Loucy (cell line): Measurements from ENCODE around the gene WT1.

Experiments
- H2AFZ ChIP-seq: fragments of 200-600 bp; sonication (generic); 2 replicates; pipeline ENCODE4 v1.6.0; 2016; ENCODE audit warnings: antibody characterized with exemption, mild to moderate bottlenecking, low read length, moderate library complexity
- H3F3A ChIP-seq: fragments of 200-600 bp; 2 replicates; pipeline ENCODE4 v1.6.0; 2016; ENCODE audit warnings: antibody characterized with exemption, low read depth, mild to moderate bottlenecking
- H3K27me3 ChIP-seq: fragments of 200-600 bp; sonication (generic); 2 replicates; pipeline ENCODE4 v1.6.1; 2014; ENCODE audit warnings: low read length, mild to moderate bottlenecking; ENCODE audit not compliant: insufficient read depth, poor library complexity, severe bottlenecking
- H3K36me3 ChIP-seq: fragments of 200-600 bp; sonication (generic); 2 replicates; pipeline ENCODE4 v1.6.1; 2016; ENCODE audit warnings: low read length; ENCODE audit not compliant: insufficient read depth
- H3K4me1 ChIP-seq: fragments of 200-600 bp; sonication (generic); 2 replicates; pipeline ENCODE4 v1.5.1; 2014; ENCODE audit warnings: low read length, mild to moderate bottlenecking; ENCODE audit not compliant: insufficient read depth, poor library complexity, severe bottlenecking
- H3K4me2 ChIP-seq: fragments of 200-600 bp; sonication (generic); 2 replicates; pipeline ENCODE4 v1.6.0; 2014; ENCODE audit warnings: antibody characterized with exemption, low read length, low read depth, mild to moderate bottlenecking; ENCODE audit not compliant: poor library complexity, severe bottlenecking
- H3K4me3 ChIP-seq: fragments of 200-600 bp; sonication (generic); 2 replicates; pipeline ENCODE4 v1.5.1; 2014; ENCODE audit warnings: low read length, mild to moderate bottlenecking, mixed read lengths; ENCODE audit not compliant: poor library complexity, severe bottlenecking
- H3K79me2 ChIP-seq: fragments of 200-600 bp; sonication (generic); 2 replicates; pipeline ENCODE4 v1.6.1; 2014; ENCODE audit warnings: low read length; ENCODE audit not compliant: insufficient read depth
- H3K9ac ChIP-seq: fragments of 200-600 bp; sonication (generic); 2 replicates; pipeline ENCODE4 v1.6.0; 2014; ENCODE audit warnings: mild to moderate bottlenecking, low read depth, low read length, moderate library complexity; ENCODE audit not compliant: poor library complexity, severe bottlenecking
- H3K9me2 ChIP-seq: fragments of 200-600 bp; sonication (generic); replicated peaks from 2 replicates; pipeline ENCODE4 v1.6.1; 2016; ENCODE audit warnings: low read depth, low read length, mixed read lengths
- H3K9me3 ChIP-seq: fragments of 200-600 bp; sonication (generic); 2 replicates; pipeline ENCODE4 v1.6.1; 2014; ENCODE audit warnings: mild to moderate bottlenecking, antibody characterized with exemption, low read length, low read depth; ENCODE audit not compliant: insufficient read depth
- H4K20me1 ChIP-seq: fragments of 200-600 bp; sonication (generic); 2 replicates; pipeline ENCODE4 v1.6.0; 2014; ENCODE audit warnings: antibody characterized with exemption, low read length, mild to moderate bottlenecking; ENCODE audit not compliant: insufficient read depth, poor library complexity, severe bottlenecking
- CTCF ChIP-seq: fragments of 200-600 bp; sonication (generic); conservative IDR thresholded peaks from 2 replicates; pipeline ENCODE4 v1.5.1; 2014; ENCODE audit warnings: mild to moderate bottlenecking, antibody characterized with exemption, low read length
- EZH2phosphoT487 ChIP-seq: fragments of 200-600 bp; IDR thresholded peaks from 2 replicates; pipeline ENCODE4 v1.6.1; 2018; ENCODE audit warnings: antibody characterized with exemption, mild to moderate bottlenecking, moderate library complexity, borderline replicate concordance

The WT1 gene

GRCh38 chr11:32388365-32388764, 47.0 kb downstream of the WT1 start:
- no peak overlapping the region for H2AFZ ChIP-seq
- H3K4me1 ChIP-seq, result peaks cover 75% of the 10 kb centered on the region
- H3K9me3 ChIP-seq, result no peaks in the 10 kb centered on the region
- H3K4me2 ChIP-seq, result peak overlapping the region; percentile 81
- peak overlapping the region; percentile 65 for H3K9ac ChIP-seq
- H4K20me1 ChIP-seq, result no peaks in the 10 kb centered on the region
- TF ChIP-seq EZH2phosphoT487 (no peak), CTCF (no peak)
- H3K9me2 ChIP-seq, result no peaks in the 10 kb centered on the region
- peaks cover 37% of the 10 kb centered on the region for H3K79me2 ChIP-seq
- peak overlapping the region; percentile 47 for H3K4me3 ChIP-seq
- peaks cover 6% of the 10 kb centered on the region; the same call in 1 of the 2 replicates for H3F3A ChIP-seq
- H3K36me3 ChIP-seq, result no peaks in the 10 kb centered on the region; the same call in 1 of the 2 replicates
- H3K27me3 ChIP-seq, result no peaks in the 10 kb centered on the region

- Histone ChIP-seq H3K9me2 (no peaks in the 10 kb centered on the region), H3K27me3 (no peaks in the 10 kb centered on the region), H3K9me3 (no peaks in the 10 kb centered on the region), H3K36me3 (no peaks in the 10 kb centered on the region; the same call in 1 of the 2 replicates), H3K9ac (peak overlapping the region; percentile 65), H3K79me2 (peaks cover 29% of the 10 kb centered on the region), H2AFZ (no peak overlapping the region), H3F3A (peaks cover 6% of the 10 kb centered on the region; the same call in 1 of the 2 replicates), H4K20me1 (no peaks in the 10 kb centered on the region), H3K4me2 (peak overlapping the region; percentile 81), H3K4me1 (peaks cover 65% of the 10 kb centered on the region), H3K4me3 (peak overlapping the region; percentile 47)
- no peak for TF ChIP-seq EZH2phosphoT487
- no peak for TF ChIP-seq CTCF
These were observed 47.9 kb downstream of the WT1 start for GRCh38 chr11:32387411-32387810.

- H3K9me2 ChIP-seq, result no peaks in the 10 kb centered on the region
- TF ChIP-seq EZH2phosphoT487 (no peak), CTCF (no peak)
- H3K4me2 ChIP-seq, result peak overlapping the region; percentile 81
- H3K4me1 ChIP-seq, result peaks cover 60% of the 10 kb centered on the region
- H3K27me3 ChIP-seq, result no peaks in the 10 kb centered on the region
- H3K36me3 ChIP-seq, result no peaks in the 10 kb centered on the region; the same call in 1 of the 2 replicates
- peak overlapping the region; percentile 9; the same call in 1 of the 2 replicates for H2AFZ ChIP-seq
- peaks cover 26% of the 10 kb centered on the region for H3K79me2 ChIP-seq
- H3K9ac ChIP-seq, result peak overlapping the region; percentile 65
- H3K4me3 ChIP-seq, result peak overlapping the region; percentile 47
- H4K20me1 ChIP-seq, result no peaks in the 10 kb centered on the region
- no peaks in the 10 kb centered on the region for H3K9me3 ChIP-seq
- peaks cover 6% of the 10 kb centered on the region; the same call in 1 of the 2 replicates for H3F3A ChIP-seq
These were observed 48.5 kb downstream of the WT1 start for GRCh38 chr11:32386770-32387377.
